HG02678 (cell line): ENCODE results near the gene RNF224.

ENCODE experiments used
- ATAC-seq: cut with Tn5 transposase; IDR thresholded peaks from one replicate; pipeline ENCODE4 v1.9.1; 2021; ENCODE audit warnings: mild to moderate bottlenecking, moderate library complexity; ENCODE audit not compliant: unreplicated experiment

Gene RNF224

GRCh38 chr9:137191691-137192447, 35.4 kb upstream of the RNF224 start:
- no peak for ATAC-seq

GRCh38 chr9:137192448-137192780, 34.9 kb upstream of the RNF224 start:
- ATAC-seq, result no peak

- no peak for ATAC-seq
Measured at GRCh38 chr9:137192859-137193258, 34.4 kb upstream of the RNF224 start.

- no peak for ATAC-seq
Measured at GRCh38 chr9:137193771-137194170, 33.5 kb upstream of the RNF224 start.

- no peak for ATAC-seq
Measured at GRCh38 chr9:137194388-137194787, 32.9 kb upstream of the RNF224 start.

GRCh38 chr9:137194909-137195308, 32.4 kb upstream of the RNF224 start:
- ATAC-seq, result no peak

GRCh38 chr9:137195525-137196220, 31.6 kb upstream of the RNF224 start:
- ATAC-seq, result no peak

GRCh38 chr9:137198051-137198901, 29.0 kb upstream of the RNF224 start:
- ATAC-seq, result no peak

GRCh38 chr9:137198902-137199283, 28.4 kb upstream of the RNF224 start:
- no peak for ATAC-seq

GRCh38 chr9:137199411-137200121, 27.7 kb upstream of the RNF224 start:
- no peak for ATAC-seq

GRCh38 chr9:137200311-137201204, 26.7 kb upstream of the RNF224 start, which contains the start of gene TPRN:
Gene TPRN (minus strand): TSS chr9:137200741. CDS start chr9:137200711, 30 bp downstream.
- peak; percentile 91 for ATAC-seq

GRCh38 chr9:137201205-137201868, 26.0 kb upstream of the RNF224 start:
- no peak for ATAC-seq

GRCh38 chr9:137202966-137203365, 24.3 kb upstream of the RNF224 start:
- no peak for ATAC-seq

- no peak for ATAC-seq
Measured at GRCh38 chr9:137204731-137205125, 22.6 kb upstream of the RNF224 start.

- ATAC-seq, result no peak
Measured at GRCh38 chr9:137205126-137206069, 21.9 kb upstream of the RNF224 start, which contains the start of the genes NDOR1 and TMEM203. Gene NDOR1 (plus strand): TSS chr9:137205700. CDS start chr9:137205778, 78 bp downstream. Gene TMEM203 (minus strand): TSS chr9:137205648. CDS start chr9:137205414, 234 bp downstream.

- no peak for ATAC-seq
Measured at GRCh38 chr9:137206602-137207001, 20.7 kb upstream of the RNF224 start.

- no peak for ATAC-seq
Measured at GRCh38 chr9:137211532-137211931, 15.8 kb upstream of the RNF224 start.

GRCh38 chr9:137212520-137212919, 14.8 kb upstream of the RNF224 start:
- ATAC-seq, result no peak
